HepG2 (cell line): ENCODE data around the gene MLYCD. TPM values are rescaled to one million over a fixed set of nuclear protein-coding genes. Genes with fewer than 3 reads are reported as not detected.

Source experiments
- HNF1A ChIP-seq, 2 experiments: sonication (generic) in 1 of 2; formaldehyde crosslinking in 1 of 2; IDR thresholded peaks; 2 replicates each; pipeline versions ENCODE4 v1.4.0 to v1.6.1; 2016 to 2020; ENCODE audit warnings: borderline replicate concordance in 1 of 2, low read depth in 1 of 2, mild to moderate bottlenecking in 1 of 2, missing genetic modification reagents in 1 of 2
- MED8 ChIP-seq: sonication (generic); formaldehyde crosslinking; IDR thresholded peaks from 2 replicates; pipeline ENCODE4 v1.8.1; 2023; ENCODE audit warnings: mild to moderate bottlenecking, missing genetic modification reagents; ENCODE audit not compliant: insufficient replicate concordance
- MXI1 ChIP-seq: IDR thresholded peaks from 3 replicates; pipeline ENCODE4 v1.6.1; 2012; ENCODE audit warnings: low read depth, low read length, inconsistent platforms, borderline replicate concordance
- NFYB ChIP-seq: sonication (generic); formaldehyde crosslinking; IDR thresholded peaks from 2 replicates; pipeline ENCODE4 v1.4.0; 2020; ENCODE audit warnings: missing genetic modification reagents
- PITX1 ChIP-seq: sonication (generic); formaldehyde crosslinking; IDR thresholded peaks from 2 replicates; pipeline ENCODE4 v1.5.1; 2020; ENCODE audit warnings: mild to moderate bottlenecking, missing genetic modification reagents
- TBX2 ChIP-seq: sonication (generic); formaldehyde crosslinking; IDR thresholded peaks from 2 replicates; pipeline ENCODE4 v1.5.0; 2020; ENCODE audit warnings: missing genetic modification reagents, mild to moderate bottlenecking, borderline replicate concordance
- TRIM24 ChIP-seq: sonication (generic); formaldehyde crosslinking; IDR thresholded peaks from 2 replicates; pipeline ENCODE4 v1.8.0; 2022; ENCODE audit warnings: mild to moderate bottlenecking, missing genetic modification reagents
- ZHX1 ChIP-seq: sonication (generic); formaldehyde crosslinking; IDR thresholded peaks from 2 replicates; pipeline ENCODE4 v1.8.1; 2022; ENCODE audit warnings: low read depth, mild to moderate bottlenecking, missing genetic modification reagents
- ZNF318 ChIP-seq: sonication (generic); formaldehyde crosslinking; IDR thresholded peaks from 2 replicates; pipeline ENCODE4 v1.4.0; 2020; ENCODE audit warnings: mild to moderate bottlenecking, missing genetic modification reagents
- ZNF326 ChIP-seq: sonication (generic); formaldehyde crosslinking; IDR thresholded peaks from 2 replicates; pipeline ENCODE4 v1.4.0; 2020; ENCODE audit warnings: missing genetic modification reagents, borderline replicate concordance
- ZNF569 ChIP-seq: sonication (generic); formaldehyde crosslinking; IDR thresholded peaks from 2 replicates; pipeline ENCODE4 v1.5.0; 2020; ENCODE audit warnings: mild to moderate bottlenecking, missing genetic modification reagents, moderate library complexity, borderline replicate concordance
- ZNF841 ChIP-seq: sonication (generic); formaldehyde crosslinking; IDR thresholded peaks from 2 replicates; pipeline ENCODE4 v1.8.1; 2023; ENCODE audit warnings: missing genetic modification reagents, borderline replicate concordance
- polyA plus RNA-seq, 8 experiments: library from polyadenylated mRNA; depleted of rRNA in 3 of 8; stranded (reverse) in 7 of 8; unstranded in 1 of 8; fragments of >200 nt; fragmentation: Illumina TruSeq in 4 of 8; extraction: Trizol in 4 of 8; gene quantifications; 2 replicates each; pipeline versions ENCODE4 v1.2.1 to v1.2.3, GENCODE V29; 2011 to 2016; ENCODE audit warnings: low read depth in 4 of 8, missing spikeins in 1 of 8, mixed read lengths in 1 of 8; ENCODE audit not compliant: insufficient read depth in 1 of 8
- total RNA-seq, 5 experiments: library from RNA; depleted of rRNA; stranded (reverse); fragments of >200 nt; fragmentation: Illumina TruSeq; extraction: Trizol; gene quantifications; 2 replicates each; pipeline ENCODE4 v1.2.3, GENCODE V29; 2016; ENCODE audit warnings: low read depth in 1 of 5

Gene MLYCD
- total and polyA plus RNA-seq, 2 of the 13 experiments (the other 11 are each of a cell fraction or from before 2014, with no cell fraction given) = 1.8 to 4.0 TPM

GRCh38 chr16:83899272-83899897 is 470 bp downstream of the MLYCD start (continued):
- TF ChIP-seq ZNF318 (CRISPR knock-in tag) (no peak), PITX1 (CRISPR knock-in tag) (no peak), ZHX1 (peak; percentile 74; the same call in 1 of the 2 replicates), ZNF841 (CRISPR knock-in tag) (no peak), ZNF326 (CRISPR knock-in tag) (no peak), MXI1 (0 out of 3 replicates have a peak, but pooled peaks have one; percentile 16), HNF1A (IDR thresholded peaks at IDR 0.05; ENCODE audit: low read depth) (no peak), HNF1A (CRISPR knock-in tag; IDR thresholded peaks at IDR 0.05; ENCODE audit: borderline replicate concordance) (no peak), MED8 (CRISPR knock-in tag) (peak; percentile 36), TRIM24 (CRISPR knock-in tag) (no peak), TBX2 (CRISPR knock-in tag) (peak; percentile 24; the same call in 1 of the 2 replicates), NFYB (CRISPR knock-in tag) (no peak), ZNF569 (CRISPR knock-in tag) (no peak)
